GM12892 (cell line): ENCODE measurements around the gene RBM20.

Experiments used
- POLR2A ChIP-seq: IDR thresholded peaks from 2 replicates; pipeline ENCODE4 v1.6.1; 2011; ENCODE audit warnings: low read depth, low read length, control low read depth
- POLR2AphosphoS5 ChIP-seq: IDR thresholded peaks from 2 replicates; pipeline ENCODE4 v1.6.1; 2011; ENCODE audit warnings: low read depth, low read length, control low read depth

GRCh38 chr10:110873951-110874350 is 229.8 kb downstream of the RBM20 start:
- TF ChIP-seq POLR2A (no peak), POLR2AphosphoS5 (no peak)
